PFSK-1 (cell line): ENCODE measurements around the gene MYL3.

Experiments used
- SIN3A ChIP-seq: IDR thresholded peaks from 2 replicates; pipeline ENCODE4 v1.6.1; 2012; ENCODE audit warnings: mild to moderate bottlenecking, low read length, moderate library complexity, borderline replicate concordance; ENCODE audit not compliant: insufficient read depth
- TF ChIP-seq, protein P1 (sequence below), 2 experiments: IDR thresholded peaks; 2 replicates each; pipeline versions ENCODE4 v1.6.1 to v1.8.0; 2011 to 2012; ENCODE audit warnings: low read depth in 2 of 2, low read length in 2 of 2, control low read depth in 1 of 2, inconsistent platforms in 1 of 2, mild to moderate bottlenecking in 1 of 2, moderate library complexity in 1 of 2; ENCODE audit not compliant: insufficient read depth in 1 of 2

DNA sequence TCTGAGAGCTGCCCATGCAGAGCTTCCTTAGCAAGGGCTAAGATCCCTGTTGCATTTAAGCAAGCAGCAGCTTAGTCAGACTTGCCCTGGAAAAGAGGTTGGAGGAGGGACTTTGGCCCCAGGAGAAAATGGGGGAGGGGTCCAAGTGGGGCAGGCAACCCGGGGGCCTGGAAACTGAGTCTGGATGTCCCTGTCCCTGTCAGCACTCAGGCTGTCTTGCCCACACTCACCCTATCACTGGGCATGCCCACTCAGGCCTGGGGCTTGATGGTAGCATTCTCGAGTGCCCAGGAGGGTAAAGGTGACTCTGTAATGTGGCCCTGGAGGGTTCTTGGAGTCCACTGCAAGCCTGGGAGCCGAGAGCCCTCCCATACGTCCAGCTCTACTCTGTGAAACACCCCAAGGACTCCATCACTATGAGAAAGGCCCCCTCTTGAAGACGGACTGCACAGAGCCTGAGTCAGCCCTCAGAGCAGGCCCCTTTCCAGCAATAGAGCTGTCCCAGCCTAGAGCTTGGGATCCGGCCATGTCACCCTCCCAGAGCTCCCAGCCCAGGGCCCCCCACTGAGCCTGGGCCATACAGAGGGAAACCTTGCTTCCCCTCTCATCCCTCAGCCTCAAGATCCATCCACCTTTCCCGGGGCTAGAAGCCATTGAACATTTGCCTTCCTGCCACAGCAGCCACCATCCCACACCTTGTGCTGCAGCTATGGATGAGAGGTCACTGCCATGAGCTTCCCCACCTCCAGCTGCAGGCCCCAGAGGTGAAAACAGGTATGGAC lies 13.4 kb downstream of the MYL3 start:
- TF ChIP-seq, protein P1, sequence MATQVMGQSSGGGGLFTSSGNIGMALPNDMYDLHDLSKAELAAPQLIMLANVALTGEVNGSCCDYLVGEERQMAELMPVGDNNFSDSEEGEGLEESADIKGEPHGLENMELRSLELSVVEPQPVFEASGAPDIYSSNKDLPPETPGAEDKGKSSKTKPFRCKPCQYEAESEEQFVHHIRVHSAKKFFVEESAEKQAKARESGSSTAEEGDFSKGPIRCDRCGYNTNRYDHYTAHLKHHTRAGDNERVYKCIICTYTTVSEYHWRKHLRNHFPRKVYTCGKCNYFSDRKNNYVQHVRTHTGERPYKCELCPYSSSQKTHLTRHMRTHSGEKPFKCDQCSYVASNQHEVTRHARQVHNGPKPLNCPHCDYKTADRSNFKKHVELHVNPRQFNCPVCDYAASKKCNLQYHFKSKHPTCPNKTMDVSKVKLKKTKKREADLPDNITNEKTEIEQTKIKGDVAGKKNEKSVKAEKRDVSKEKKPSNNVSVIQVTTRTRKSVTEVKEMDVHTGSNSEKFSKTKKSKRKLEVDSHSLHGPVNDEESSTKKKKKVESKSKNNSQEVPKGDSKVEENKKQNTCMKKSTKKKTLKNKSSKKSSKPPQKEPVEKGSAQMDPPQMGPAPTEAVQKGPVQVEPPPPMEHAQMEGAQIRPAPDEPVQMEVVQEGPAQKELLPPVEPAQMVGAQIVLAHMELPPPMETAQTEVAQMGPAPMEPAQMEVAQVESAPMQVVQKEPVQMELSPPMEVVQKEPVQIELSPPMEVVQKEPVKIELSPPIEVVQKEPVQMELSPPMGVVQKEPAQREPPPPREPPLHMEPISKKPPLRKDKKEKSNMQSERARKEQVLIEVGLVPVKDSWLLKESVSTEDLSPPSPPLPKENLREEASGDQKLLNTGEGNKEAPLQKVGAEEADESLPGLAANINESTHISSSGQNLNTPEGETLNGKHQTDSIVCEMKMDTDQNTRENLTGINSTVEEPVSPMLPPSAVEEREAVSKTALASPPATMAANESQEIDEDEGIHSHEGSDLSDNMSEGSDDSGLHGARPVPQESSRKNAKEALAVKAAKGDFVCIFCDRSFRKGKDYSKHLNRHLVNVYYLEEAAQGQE (IDR thresholded peaks at IDR 0.05; ENCODE audit: insufficient read depth in 1 of 2, low read depth in 2 of 2, low read length in 2 of 2), result no peak
- no peak for TF ChIP-seq SIN3A
